HEK293 (cell line): Measurements from ENCODE around the gene CKS1B.

Experiments used
- MZF1 ChIP-seq: fragments of 450-650 bp; formaldehyde crosslinking; IDR thresholded peaks from 2 replicates; pipeline ENCODE4 v1.5.1; 2017; ENCODE audit warnings: missing biosample characterization, missing genetic modification characterization, borderline replicate concordance
- SCRT2 ChIP-seq: fragments of 450-650 bp; formaldehyde crosslinking; IDR thresholded peaks from 2 replicates; pipeline ENCODE4 v1.5.1; 2016; ENCODE audit warnings: missing biosample characterization, missing genetic modification characterization
- TRIM28 ChIP-seq: IDR thresholded peaks from 2 replicates; pipeline ENCODE4 v1.6.1; 2011; ENCODE audit warnings: low read length, control low read depth, borderline replicate concordance
- YY2 ChIP-seq: fragments of 450-650 bp; formaldehyde crosslinking; IDR thresholded peaks from 2 replicates; pipeline ENCODE4 v1.5.1; 2016; ENCODE audit warnings: missing biosample characterization, missing genetic modification characterization
- ZBTB7A ChIP-seq: fragments of 450-650 bp; formaldehyde crosslinking; IDR thresholded peaks from 2 replicates; pipeline ENCODE4 v1.5.1; 2016; ENCODE audit warnings: low read depth, missing biosample characterization, missing genetic modification characterization
- ZFP37 ChIP-seq: fragments of 450-650 bp; formaldehyde crosslinking; IDR thresholded peaks from 2 replicates; pipeline ENCODE4 v1.5.1; 2016; ENCODE audit warnings: missing biosample characterization, missing genetic modification characterization
- ZFP69B ChIP-seq: fragments of 450-650 bp; formaldehyde crosslinking; IDR thresholded peaks from 2 replicates; pipeline ENCODE4 v1.5.1; 2016; ENCODE audit warnings: missing biosample characterization, missing genetic modification characterization
- ZNF132 ChIP-seq: fragments of 450-650 bp; formaldehyde crosslinking; IDR thresholded peaks from 2 replicates; pipeline ENCODE4 v1.5.1; 2017; ENCODE audit warnings: missing biosample characterization, missing genetic modification characterization, borderline replicate concordance
- ZNF146 ChIP-seq: fragments of 450-650 bp; formaldehyde crosslinking; IDR thresholded peaks from 2 replicates; pipeline ENCODE4 v1.5.1; 2016; ENCODE audit warnings: missing biosample characterization, missing genetic modification characterization
- ZNF169 ChIP-seq: fragments of 450-650 bp; formaldehyde crosslinking; IDR thresholded peaks from 2 replicates; pipeline ENCODE4 v1.5.1; 2016; ENCODE audit warnings: missing biosample characterization, missing genetic modification characterization
- ZNF202 ChIP-seq: fragments of 450-650 bp; formaldehyde crosslinking; IDR thresholded peaks from 2 replicates; pipeline ENCODE4 v1.5.1; 2016; ENCODE audit warnings: missing biosample characterization, missing genetic modification characterization, borderline replicate concordance
- ZNF561 ChIP-seq: fragments of 450-650 bp; IDR thresholded peaks from 2 replicates; pipeline ENCODE4 v1.5.1; 2018; ENCODE audit warnings: missing biosample characterization, missing genetic modification characterization, borderline replicate concordance
- ZNF626 ChIP-seq: fragments of 450-650 bp; sonication (Bioruptor Pico); formaldehyde crosslinking; IDR thresholded peaks from 2 replicates; pipeline ENCODE4 v1.5.1; 2018; ENCODE audit warnings: missing biosample characterization, missing genetic modification characterization, inconsistent platforms
- ZNF660 ChIP-seq: fragments of 450-650 bp; IDR thresholded peaks from 2 replicates; pipeline ENCODE4 v1.5.1; 2018; ENCODE audit warnings: missing biosample characterization, mild to moderate bottlenecking, missing genetic modification characterization
- ZNF677 ChIP-seq: fragments of 450-650 bp; IDR thresholded peaks from 2 replicates; pipeline ENCODE4 v1.5.0; 2018; ENCODE audit warnings: missing biosample characterization, mild to moderate bottlenecking, missing genetic modification characterization, moderate library complexity
- TF ChIP-seq, protein P1 (sequence below): fragments of 450-650 bp; formaldehyde crosslinking; conservative IDR thresholded peaks from 2 replicates; pipeline ENCODE4 v1.5.1; 2016; ENCODE audit warnings: low read depth, missing biosample characterization, missing genetic modification characterization
- TF ChIP-seq, protein P2 (sequence below): fragments of 450-650 bp; formaldehyde crosslinking; IDR thresholded peaks from 2 replicates; pipeline ENCODE4 v1.5.1; 2016; ENCODE audit warnings: missing biosample characterization, missing genetic modification characterization
- TF ChIP-seq, protein P3 (sequence below): fragments of 450-650 bp; formaldehyde crosslinking; IDR thresholded peaks from 2 replicates; pipeline ENCODE4 v1.5.1; 2016; ENCODE audit warnings: missing biosample characterization, missing genetic modification characterization
- TF ChIP-seq, protein P4 (sequence below): fragments of 450-650 bp; formaldehyde crosslinking; optimal IDR thresholded peaks from 2 replicates; pipeline ENCODE3; 2016; ENCODE audit warnings: missing biosample characterization, mild to moderate bottlenecking, missing genetic modification characterization
- TF ChIP-seq, protein P5 (sequence below): fragments of 450-650 bp; formaldehyde crosslinking; IDR thresholded peaks from 2 replicates; pipeline ENCODE4 v1.5.1; 2016; ENCODE audit warnings: missing biosample characterization, missing genetic modification characterization, borderline replicate concordance
- TF ChIP-seq, protein P6 (sequence below): fragments of 450-650 bp; formaldehyde crosslinking; IDR thresholded peaks from 2 replicates; pipeline ENCODE4 v1.5.1; 2017; ENCODE audit warnings: missing biosample characterization, missing genetic modification characterization

Gene CKS1B

DNA sequence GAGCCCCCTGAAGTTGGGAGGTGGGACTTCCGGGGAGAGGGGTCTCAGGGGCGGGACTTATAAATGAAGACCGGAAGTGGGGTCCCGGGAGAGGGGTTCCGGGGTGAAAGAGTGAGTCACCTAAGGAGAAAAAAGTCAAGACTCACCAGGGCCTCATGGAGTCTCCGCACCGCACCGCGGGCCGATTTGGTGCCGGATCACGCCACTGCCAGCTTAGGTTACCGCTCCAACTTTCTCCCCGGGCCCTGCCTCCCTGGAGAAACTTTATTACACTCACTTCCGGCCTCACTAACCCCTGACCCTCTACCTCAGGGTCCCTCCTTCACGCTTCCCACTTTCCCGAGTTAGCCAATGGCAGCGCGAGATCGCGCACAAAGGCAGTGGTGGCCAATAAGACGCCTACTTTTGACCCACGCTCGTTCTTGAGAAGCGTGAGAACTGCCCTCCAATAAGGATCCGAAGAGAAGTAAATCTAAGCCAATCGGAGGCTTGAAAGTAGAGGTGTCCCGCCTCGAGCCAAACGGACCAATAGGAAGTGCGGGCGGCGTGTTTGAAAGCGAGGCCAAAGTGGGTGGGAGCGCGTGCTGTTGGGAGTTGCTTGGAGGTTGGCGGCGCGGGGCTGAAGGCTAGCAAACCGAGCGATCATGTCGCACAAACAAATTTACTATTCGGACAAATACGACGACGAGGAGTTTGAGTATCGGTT, at the start of gene CKS1B (continued):
- TF ChIP-seq, protein P1, sequence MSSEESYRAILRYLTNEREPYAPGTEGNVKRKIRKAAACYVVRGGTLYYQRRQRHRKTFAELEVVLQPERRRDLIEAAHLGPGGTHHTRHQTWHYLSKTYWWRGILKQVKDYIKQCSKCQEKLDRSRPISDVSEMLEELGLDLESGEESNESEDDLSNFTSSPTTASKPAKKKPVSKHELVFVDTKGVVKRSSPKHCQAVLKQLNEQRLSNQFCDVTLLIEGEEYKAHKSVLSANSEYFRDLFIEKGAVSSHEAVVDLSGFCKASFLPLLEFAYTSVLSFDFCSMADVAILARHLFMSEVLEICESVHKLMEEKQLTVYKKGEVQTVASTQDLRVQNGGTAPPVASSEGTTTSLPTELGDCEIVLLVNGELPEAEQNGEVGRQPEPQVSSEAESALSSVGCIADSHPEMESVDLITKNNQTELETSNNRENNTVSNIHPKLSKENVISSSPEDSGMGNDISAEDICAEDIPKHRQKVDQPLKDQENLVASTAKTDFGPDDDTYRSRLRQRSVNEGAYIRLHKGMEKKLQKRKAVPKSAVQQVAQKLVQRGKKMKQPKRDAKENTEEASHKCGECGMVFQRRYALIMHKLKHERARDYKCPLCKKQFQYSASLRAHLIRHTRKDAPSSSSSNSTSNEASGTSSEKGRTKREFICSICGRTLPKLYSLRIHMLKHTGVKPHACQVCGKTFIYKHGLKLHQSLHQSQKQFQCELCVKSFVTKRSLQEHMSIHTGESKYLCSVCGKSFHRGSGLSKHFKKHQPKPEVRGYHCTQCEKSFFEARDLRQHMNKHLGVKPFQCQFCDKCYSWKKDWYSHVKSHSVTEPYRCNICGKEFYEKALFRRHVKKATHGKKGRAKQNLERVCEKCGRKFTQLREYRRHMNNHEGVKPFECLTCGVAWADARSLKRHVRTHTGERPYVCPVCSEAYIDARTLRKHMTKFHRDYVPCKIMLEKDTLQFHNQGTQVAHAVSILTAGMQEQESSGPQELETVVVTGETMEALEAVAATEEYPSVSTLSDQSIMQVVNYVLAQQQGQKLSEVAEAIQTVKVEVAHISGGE, result peak; percentile 92
- TF ChIP-seq, protein P2, sequence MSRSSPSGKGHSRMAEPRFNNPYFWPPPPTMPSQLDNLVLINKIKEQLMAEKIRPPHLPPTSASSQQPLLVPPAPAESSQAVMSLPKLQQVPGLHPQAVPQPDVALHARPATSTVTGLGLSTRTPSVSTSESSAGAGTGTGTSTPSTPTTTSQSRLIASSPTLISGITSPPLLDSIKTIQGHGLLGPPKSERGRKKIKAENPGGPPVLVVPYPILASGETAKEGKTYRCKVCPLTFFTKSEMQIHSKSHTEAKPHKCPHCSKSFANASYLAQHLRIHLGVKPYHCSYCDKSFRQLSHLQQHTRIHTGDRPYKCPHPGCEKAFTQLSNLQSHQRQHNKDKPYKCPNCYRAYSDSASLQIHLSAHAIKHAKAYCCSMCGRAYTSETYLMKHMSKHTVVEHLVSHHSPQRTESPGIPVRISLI (tag by site-specific recombination), result no peak; the same call in 1 of the 2 replicates
- TF ChIP-seq TRIM28, result no peak
- peak; percentile 99 for TF ChIP-seq ZBTB7A
- no peak for TF ChIP-seq SCRT2
- no peak for TF ChIP-seq ZFP69B (tag by site-specific recombination)
- TF ChIP-seq ZNF561 (tag by site-specific recombination), result peak; percentile 72; the same call in 1 of the 2 replicates
- TF ChIP-seq, protein P3, sequence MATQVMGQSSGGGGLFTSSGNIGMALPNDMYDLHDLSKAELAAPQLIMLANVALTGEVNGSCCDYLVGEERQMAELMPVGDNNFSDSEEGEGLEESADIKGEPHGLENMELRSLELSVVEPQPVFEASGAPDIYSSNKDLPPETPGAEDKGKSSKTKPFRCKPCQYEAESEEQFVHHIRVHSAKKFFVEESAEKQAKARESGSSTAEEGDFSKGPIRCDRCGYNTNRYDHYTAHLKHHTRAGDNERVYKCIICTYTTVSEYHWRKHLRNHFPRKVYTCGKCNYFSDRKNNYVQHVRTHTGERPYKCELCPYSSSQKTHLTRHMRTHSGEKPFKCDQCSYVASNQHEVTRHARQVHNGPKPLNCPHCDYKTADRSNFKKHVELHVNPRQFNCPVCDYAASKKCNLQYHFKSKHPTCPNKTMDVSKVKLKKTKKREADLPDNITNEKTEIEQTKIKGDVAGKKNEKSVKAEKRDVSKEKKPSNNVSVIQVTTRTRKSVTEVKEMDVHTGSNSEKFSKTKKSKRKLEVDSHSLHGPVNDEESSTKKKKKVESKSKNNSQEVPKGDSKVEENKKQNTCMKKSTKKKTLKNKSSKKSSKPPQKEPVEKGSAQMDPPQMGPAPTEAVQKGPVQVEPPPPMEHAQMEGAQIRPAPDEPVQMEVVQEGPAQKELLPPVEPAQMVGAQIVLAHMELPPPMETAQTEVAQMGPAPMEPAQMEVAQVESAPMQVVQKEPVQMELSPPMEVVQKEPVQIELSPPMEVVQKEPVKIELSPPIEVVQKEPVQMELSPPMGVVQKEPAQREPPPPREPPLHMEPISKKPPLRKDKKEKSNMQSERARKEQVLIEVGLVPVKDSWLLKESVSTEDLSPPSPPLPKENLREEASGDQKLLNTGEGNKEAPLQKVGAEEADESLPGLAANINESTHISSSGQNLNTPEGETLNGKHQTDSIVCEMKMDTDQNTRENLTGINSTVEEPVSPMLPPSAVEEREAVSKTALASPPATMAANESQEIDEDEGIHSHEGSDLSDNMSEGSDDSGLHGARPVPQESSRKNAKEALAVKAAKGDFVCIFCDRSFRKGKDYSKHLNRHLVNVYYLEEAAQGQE (tag by site-specific recombination), result no peak
- TF ChIP-seq ZNF146 (tag by site-specific recombination), result no peak
- TF ChIP-seq ZNF169 (tag by site-specific recombination), result no peak
- no peak for TF ChIP-seq ZNF132
- TF ChIP-seq, protein P4, sequence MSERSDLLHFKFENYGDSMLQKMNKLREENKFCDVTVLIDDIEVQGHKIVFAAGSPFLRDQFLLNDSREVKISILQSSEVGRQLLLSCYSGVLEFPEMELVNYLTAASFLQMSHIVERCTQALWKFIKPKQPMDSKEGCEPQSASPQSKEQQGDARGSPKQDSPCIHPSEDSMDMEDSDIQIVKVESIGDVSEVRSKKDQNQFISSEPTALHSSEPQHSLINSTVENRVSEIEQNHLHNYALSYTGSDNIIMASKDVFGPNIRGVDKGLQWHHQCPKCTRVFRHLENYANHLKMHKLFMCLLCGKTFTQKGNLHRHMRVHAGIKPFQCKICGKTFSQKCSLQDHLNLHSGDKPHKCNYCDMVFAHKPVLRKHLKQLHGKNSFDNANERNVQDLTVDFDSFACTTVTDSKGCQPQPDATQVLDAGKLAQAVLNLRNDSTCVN (tag by site-specific recombination), result peak; percentile 79
- no peak for TF ChIP-seq ZNF202 (tag by site-specific recombination)
- TF ChIP-seq, protein P5, sequence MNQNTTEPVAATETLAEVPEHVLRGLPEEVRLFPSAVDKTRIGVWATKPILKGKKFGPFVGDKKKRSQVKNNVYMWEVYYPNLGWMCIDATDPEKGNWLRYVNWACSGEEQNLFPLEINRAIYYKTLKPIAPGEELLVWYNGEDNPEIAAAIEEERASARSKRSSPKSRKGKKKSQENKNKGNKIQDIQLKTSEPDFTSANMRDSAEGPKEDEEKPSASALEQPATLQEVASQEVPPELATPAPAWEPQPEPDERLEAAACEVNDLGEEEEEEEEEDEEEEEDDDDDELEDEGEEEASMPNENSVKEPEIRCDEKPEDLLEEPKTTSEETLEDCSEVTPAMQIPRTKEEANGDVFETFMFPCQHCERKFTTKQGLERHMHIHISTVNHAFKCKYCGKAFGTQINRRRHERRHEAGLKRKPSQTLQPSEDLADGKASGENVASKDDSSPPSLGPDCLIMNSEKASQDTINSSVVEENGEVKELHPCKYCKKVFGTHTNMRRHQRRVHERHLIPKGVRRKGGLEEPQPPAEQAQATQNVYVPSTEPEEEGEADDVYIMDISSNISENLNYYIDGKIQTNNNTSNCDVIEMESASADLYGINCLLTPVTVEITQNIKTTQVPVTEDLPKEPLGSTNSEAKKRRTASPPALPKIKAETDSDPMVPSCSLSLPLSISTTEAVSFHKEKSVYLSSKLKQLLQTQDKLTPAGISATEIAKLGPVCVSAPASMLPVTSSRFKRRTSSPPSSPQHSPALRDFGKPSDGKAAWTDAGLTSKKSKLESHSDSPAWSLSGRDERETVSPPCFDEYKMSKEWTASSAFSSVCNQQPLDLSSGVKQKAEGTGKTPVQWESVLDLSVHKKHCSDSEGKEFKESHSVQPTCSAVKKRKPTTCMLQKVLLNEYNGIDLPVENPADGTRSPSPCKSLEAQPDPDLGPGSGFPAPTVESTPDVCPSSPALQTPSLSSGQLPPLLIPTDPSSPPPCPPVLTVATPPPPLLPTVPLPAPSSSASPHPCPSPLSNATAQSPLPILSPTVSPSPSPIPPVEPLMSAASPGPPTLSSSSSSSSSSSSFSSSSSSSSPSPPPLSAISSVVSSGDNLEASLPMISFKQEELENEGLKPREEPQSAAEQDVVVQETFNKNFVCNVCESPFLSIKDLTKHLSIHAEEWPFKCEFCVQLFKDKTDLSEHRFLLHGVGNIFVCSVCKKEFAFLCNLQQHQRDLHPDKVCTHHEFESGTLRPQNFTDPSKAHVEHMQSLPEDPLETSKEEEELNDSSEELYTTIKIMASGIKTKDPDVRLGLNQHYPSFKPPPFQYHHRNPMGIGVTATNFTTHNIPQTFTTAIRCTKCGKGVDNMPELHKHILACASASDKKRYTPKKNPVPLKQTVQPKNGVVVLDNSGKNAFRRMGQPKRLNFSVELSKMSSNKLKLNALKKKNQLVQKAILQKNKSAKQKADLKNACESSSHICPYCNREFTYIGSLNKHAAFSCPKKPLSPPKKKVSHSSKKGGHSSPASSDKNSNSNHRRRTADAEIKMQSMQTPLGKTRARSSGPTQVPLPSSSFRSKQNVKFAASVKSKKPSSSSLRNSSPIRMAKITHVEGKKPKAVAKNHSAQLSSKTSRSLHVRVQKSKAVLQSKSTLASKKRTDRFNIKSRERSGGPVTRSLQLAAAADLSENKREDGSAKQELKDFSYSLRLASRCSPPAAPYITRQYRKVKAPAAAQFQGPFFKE (tag by site-specific recombination), result no peak
- no peak for TF ChIP-seq MZF1
- no peak for TF ChIP-seq ZNF677 (tag by site-specific recombination)
- no peak for TF ChIP-seq ZNF626 (tag by site-specific recombination)
- no peak for TF ChIP-seq ZFP37 (tag by site-specific recombination)
- TF ChIP-seq, protein P6, sequence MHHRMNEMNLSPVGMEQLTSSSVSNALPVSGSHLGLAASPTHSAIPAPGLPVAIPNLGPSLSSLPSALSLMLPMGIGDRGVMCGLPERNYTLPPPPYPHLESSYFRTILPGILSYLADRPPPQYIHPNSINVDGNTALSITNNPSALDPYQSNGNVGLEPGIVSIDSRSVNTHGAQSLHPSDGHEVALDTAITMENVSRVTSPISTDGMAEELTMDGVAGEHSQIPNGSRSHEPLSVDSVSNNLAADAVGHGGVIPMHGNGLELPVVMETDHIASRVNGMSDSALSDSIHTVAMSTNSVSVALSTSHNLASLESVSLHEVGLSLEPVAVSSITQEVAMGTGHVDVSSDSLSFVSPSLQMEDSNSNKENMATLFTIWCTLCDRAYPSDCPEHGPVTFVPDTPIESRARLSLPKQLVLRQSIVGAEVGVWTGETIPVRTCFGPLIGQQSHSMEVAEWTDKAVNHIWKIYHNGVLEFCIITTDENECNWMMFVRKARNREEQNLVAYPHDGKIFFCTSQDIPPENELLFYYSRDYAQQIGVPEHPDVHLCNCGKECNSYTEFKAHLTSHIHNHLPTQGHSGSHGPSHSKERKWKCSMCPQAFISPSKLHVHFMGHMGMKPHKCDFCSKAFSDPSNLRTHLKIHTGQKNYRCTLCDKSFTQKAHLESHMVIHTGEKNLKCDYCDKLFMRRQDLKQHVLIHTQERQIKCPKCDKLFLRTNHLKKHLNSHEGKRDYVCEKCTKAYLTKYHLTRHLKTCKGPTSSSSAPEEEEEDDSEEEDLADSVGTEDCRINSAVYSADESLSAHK (tag by site-specific recombination), result peak; percentile 51; the same call in 1 of the 2 replicates
- no peak for TF ChIP-seq YY2 (tag by site-specific recombination)
- TF ChIP-seq ZNF660 (tag by site-specific recombination), result no peak
